Left renal cortex interstitium (tissue), 4 donors: ENCODE results near the gene HDAC9. TPM values are rescaled to one million over a fixed set of nuclear protein-coding genes. Genes with fewer than 3 reads are reported as not detected.

Source experiments
- DNase-seq, 4 donors: peaks; one replicate each; pipeline ENCODE4 v3.0.0-alpha.2; 2013; ENCODE audit warnings: low read depth in 4 of 4, low spot score in 2 of 4, missing footprints in 1 of 4
- polyA plus RNA-seq, 4 donors: library from polyadenylated mRNA; unstranded; fragments of 120-200 nt; gene quantifications; one replicate each; pipeline ENCODE4 v1.2.1, GENCODE V29; 2013; ENCODE audit not compliant: insufficient read length in 4 of 4

Gene HDAC9
- polyA plus RNA-seq, 4 donors: 8.1 to 11.7 (median 10.0) TPM

- no peak for DNase-seq
These were observed 370.9 kb downstream of the HDAC9 start for GRCh38 chr7:18866359-18867036.

DNA sequence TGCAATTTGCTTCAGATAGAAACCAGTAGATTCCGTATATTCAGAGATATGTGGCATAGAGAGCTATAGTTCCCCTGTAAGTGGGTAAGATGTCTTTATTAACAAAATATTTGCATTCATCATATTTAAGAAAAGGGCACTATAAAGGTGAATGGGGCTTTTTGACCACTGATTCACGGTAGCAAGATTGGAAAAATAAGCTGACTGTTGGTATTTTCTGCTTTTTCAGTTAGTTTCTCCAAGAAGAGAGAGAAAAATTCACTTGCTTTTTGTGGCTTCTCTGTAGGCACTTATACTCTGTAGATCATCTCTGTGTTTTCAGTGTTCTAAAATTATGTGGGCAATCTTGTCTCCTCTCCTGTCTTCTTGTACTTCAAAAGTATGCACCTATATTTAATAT is 376.8 kb downstream of the HDAC9 start:
- DNase-seq: no peak

GRCh38 chr7:18873734-18874336 is 378.3 kb downstream of the HDAC9 start:
- no peak for DNase-seq

- DNase-seq: no peak
These were observed 379.3 kb downstream of the HDAC9 start for GRCh38 chr7:18874880-18875279.

GRCh38 chr7:18877874-18878273 is 382.3 kb downstream of the HDAC9 start:
- DNase-seq: no peak

GRCh38 chr7:18886832-18887231 is 391.3 kb downstream of the HDAC9 start:
- no peak for DNase-seq

DNA sequence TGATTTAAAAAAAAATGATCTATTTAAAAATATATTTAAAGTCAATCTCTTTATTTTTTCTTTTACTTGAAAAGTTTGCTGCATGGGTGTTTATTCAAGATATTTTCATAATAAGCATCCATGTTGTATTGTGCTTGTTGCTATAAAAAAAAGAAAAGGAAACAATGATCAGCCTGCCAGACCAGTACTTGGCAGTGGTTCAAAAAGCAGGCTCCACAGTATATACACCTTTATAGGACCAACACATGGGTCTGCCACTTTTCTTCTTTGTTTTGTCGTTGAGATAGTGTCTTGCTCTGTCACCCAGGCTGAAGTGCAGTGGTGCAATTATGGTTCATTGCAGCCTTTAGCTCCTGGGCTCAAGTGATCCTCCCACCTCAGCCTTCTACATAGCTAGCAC is 393.9 kb downstream of the HDAC9 start:
- DNase-seq: no peak

DNA sequence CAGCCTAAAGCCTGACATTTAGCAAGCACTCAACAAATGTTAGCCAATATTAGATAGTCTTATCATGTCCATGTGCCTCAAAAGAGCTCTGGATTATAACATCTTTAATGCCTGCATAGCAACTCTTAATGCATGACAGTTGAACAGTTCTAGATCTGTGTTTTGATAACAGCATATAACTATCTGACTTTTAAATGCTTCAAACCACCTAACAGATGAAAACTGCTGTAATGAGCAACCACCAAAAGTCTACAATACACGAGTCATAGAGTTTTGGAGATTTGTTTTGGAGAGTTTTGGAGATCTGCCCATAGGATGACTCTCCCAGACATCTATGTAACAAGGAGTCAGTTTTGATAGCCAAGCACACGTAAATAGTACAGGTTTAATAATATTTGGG is 394.6 kb downstream of the HDAC9 start:
- DNase-seq: no peak

DNA sequence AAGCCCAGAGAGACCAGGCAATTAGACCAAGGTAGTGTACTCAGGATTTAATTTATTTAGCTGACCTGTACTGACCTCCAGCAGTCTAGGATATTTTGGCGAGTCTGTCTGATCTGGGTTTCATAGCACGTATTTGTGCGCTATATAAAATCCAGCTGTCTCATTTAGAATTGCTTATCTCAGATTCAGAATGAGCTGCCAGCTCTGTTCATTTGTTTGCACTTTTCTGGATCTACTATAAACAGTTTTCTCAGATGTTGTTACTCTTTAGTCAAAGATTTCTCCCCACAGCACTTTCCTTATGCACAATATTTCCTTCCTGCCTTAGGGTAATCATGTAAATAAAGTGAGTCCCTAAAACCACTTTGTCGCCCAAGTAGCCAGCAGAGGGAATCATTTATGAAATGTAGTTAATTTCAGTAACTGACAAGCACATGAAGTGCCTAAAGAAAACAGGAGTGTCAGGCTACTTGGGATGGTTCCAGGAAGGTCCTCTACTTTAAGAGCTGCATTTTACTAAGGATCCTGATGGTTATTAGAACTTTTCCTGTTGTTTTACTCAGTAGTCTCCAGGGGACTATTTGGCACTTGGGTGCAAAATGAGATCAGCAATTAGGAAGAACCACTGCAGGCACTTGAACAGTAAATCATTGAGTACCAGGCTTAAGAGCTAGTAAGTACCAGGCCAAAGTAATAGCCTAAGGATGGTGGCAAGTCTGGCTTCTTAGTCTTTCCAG is 395.5 kb downstream of the HDAC9 start:
- DNase-seq: peak in 1 of 4 donors; percentile 8

DNA sequence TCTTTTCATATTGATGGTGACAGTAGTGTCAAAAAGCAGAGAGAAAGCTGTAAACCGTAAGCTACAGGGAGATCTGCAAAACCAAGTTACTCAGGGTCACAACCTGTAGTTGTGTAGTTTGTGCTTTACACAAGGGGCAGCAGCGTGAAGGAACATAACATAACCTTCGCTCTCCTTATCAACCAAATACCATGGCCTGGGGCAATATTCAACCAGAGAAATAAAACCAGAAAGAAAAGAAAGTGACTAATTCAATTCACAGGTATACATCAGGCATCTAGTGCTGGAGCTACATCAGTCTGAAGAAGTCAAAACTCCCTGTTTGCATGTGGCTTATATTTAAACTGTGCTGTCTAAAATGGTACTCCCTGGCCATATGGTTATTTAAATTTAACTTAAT is 397.6 kb downstream of the HDAC9 start:
- no peak for DNase-seq

DNA sequence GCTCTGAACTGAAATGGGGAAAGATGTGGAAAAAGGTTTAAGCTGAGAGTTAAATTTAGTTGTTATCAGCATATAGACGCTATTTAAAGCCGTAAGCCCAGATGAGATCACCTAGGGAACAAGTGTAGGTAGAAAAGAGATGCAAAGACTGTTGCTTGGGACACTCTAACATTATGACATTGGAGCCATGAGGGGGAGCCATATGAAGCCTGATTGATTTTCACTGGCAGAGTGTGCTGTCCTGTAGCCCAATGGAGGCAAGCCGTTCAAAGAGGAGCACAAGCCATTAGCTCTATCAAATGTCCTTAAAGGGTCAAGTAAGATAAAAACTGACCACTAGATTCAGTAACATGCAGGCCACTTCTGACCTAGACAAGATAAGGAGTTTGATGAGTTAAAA is 398.6 kb downstream of the HDAC9 start:
- no peak for DNase-seq

DNA sequence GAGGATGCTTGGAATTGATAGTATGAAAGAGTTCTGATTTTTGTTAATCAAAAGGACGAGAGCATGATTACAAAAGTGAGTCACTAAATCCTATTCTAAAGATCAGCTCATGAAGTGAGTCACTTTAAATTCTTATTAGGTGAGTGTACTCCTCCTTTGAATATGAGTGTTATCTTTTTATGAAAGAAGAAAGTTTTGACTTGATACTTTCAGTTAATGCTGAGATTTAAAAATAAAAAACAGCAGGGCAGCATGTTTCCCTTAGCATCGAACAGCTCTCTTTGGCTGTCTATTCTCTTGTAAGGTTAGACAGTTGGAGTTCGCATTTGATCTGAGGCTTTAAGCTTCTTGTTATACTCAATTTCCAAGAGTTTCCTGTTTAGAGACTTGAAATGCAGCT is 399.9 kb downstream of the HDAC9 start:
- no peak for DNase-seq

DNA sequence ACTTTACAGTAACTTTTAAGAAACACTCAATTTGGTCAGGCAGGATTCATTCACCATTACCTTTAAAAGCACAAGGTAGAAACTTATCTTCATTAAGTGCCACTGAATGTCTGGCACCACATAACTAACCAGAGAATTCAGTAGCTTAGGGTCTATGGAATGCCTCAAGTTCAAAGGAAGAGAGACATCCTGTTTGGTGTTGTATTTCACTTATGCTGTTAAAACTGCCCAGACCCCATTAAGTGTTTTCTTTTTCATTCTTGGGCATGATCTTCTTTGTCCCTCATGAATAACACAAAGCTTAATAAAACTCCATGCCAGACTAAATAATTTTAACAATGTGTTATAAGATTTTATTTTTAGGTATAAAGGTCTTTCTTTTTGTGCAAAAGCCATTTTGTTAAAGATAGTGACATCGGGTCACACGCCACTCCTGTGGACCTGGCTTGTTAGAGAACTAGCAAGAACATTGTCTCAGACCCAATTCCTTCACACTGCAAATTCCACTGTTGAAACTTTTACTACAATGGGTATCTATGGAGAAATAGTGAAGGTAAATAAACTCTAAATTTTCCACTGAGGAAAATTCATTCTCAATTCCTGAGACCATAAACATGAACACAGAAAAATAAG is 400.9 kb downstream of the HDAC9 start:
- peak in 1 of 4 donors; percentile 20 for DNase-seq

DNA sequence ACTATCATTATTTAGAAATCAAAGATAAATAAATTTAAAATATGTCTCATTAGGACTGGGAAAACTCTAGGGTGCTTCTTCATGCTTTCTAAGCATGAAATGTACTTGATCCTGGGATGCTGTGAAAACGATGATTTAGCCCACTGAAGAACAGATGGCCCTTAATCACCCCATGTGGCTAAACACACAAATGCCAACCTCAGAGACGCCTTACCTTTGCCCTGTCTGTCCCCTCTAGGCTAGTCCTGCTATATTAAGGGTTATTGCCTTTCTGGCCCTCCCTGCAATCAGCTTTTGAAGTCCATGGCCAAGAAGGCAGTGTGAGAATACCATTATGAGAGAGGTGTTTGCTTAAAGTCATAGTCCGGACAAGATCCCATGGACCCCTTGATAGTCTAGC is 404.7 kb downstream of the HDAC9 start:
- no peak for DNase-seq

DNA sequence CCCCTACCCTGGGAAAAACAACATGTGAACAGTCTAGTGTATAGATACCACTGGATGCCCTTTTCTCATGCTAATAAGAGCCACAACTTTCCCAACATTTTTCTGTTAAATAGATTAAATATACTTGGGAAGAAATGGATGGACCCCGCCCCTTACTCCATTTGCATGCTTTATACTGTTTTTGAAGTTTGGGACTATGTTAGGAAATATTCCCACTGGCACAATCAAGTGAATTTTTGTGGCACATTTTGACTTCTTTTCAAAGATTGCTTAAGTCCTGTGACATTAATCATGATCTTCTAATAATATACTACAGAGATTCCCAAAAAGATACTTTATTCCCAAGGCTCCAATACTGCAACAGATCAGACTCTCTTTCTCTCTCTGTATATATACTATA is 405.3 kb downstream of the HDAC9 start:
- DNase-seq: no peak

DNA sequence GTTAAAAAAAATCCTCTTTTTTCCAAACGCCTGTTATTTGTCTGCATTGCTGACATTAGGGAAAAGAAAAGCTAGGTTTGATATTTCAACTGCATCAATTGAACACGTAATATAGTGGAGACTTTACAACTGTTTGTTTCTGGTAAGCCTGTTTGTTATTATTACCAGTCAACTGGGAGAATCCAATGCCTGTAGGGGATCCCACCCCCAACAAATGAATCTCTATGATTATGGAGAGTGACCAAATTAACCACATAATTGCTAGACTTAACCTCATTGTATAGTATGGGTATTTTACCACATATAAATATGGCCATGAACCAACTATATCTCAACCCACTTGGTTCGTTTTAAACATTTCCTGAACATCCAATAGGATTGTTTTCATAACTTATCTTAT is 405.8 kb downstream of the HDAC9 start:
- DNase-seq: no peak

DNA sequence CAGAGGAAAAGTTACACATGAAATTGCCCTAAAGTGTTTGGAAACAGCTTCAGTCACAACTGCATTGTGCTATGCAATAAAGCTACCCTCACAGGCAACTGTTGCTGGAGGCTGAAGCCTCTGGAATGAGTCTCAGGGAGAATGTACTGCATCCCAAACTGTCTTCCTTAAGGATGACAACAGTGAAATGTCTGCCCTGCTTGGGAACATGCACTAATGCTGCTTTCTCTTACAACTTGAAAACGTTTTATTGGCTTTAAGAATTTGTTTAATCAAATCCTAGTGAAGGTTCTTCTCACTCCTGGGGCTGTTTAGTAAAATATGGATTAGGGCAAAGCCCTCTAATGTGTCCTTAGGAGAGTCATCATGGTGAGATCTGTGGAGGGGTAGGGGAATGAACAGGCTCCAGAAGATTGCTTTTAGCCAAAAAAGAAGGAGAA is 406.5 kb downstream of the HDAC9 start:
- DNase-seq: no peak

DNA sequence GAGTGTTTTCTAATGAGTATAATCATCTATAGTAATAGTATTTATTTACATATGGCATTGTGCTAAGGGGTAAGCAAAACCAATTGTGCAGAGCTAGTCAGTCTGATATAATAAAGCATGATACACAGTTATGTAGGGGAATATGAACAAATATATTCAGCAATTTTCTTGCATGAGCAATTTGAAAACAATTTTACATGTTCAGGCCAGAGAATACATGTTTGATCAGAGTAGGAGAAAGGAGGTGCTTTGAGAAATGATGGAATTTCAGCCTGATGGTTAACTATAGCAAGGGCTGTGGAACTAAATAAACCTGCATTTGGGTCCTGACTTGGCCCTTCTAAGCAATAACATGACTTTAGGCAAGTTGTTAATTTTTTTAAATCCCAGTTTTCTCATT is 407.3 kb downstream of the HDAC9 start:
- no peak for DNase-seq

GRCh38 chr7:18903695-18904094 is 408.1 kb downstream of the HDAC9 start:
- no peak for DNase-seq

DNA sequence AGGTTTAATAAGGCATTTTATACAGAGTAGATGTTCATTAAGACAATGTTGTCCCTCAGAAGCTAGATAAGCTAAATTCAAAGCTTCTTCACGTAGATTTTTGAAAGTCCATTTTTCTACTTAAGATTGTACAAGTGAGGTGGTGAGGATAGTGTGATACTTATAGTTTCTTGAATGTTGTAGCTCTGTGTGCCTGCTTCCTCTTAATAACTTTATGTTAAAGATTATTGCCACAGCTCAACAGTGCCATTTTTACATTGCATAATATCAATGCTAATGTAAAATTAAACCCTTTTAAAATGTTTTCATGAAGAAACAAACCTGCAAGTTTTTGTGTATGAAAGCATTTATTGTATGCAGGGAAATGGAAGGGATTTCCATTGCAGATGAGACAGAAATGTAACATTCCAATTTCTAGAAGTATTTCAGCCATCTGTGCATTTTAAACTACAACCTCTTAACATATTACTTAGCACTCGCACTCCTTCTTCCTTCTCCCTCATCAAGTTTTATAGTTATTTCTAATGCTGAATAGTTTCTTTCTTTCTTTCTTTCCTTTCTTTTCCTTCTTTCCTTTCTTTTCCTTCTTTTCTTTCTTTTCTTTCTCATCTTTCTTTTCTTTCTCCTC is 409.9 kb downstream of the HDAC9 start:
- no peak for DNase-seq

GRCh38 chr7:18906901-18907300 is 411.4 kb downstream of the HDAC9 start:
- no peak for DNase-seq
